ENCODE results near the gene BLOC1S5.

The BLOC1S5 gene

GRCh38 chr6:8026800-8027199 is 37.4 kb downstream of the BLOC1S5 start:
- no peak overlapping the region for H3K4me3 ChIP-seq (ENCODE audit: low read length)
- no peaks in the 10 kb centered on the region for H3K9me3 ChIP-seq (ENCODE audit: control insufficient read depth, low read length)
- no peak overlapping the region for H3K9ac ChIP-seq (ENCODE audit: low read length)
- H3K27me3 ChIP-seq (ENCODE audit: control insufficient read depth, insufficient read depth, low read length), result no peaks in the 10 kb centered on the region
- H3K4me1 ChIP-seq (ENCODE audit: control insufficient read depth, insufficient read depth, low read length), result no peaks in the 10 kb centered on the region
- H3K36me3 ChIP-seq (ENCODE audit: control insufficient read depth, insufficient read depth, low read length), result no peaks in the 10 kb centered on the region

GRCh38 chr6:8025191-8025590 is 39.0 kb downstream of the BLOC1S5 start:
- Histone ChIP-seq H3K4me3 (ENCODE audit: low read length) (no peak overlapping the region), H3K36me3 (ENCODE audit: control insufficient read depth, insufficient read depth, low read length) (no peaks in the 10 kb centered on the region), H3K4me1 (ENCODE audit: control insufficient read depth, insufficient read depth, low read length) (no peaks in the 10 kb centered on the region), H3K9me3 (ENCODE audit: control insufficient read depth, low read length) (no peaks in the 10 kb centered on the region), H3K27me3 (ENCODE audit: control insufficient read depth, insufficient read depth, low read length) (no peaks in the 10 kb centered on the region), H3K9ac (ENCODE audit: low read length) (no peak overlapping the region)

GRCh38 chr6:8023638-8024037 is 40.6 kb downstream of the BLOC1S5 start:
- H3K36me3 ChIP-seq (ENCODE audit: control insufficient read depth, insufficient read depth, low read length), result no peaks in the 10 kb centered on the region
- H3K9me3 ChIP-seq (ENCODE audit: control insufficient read depth, low read length), result no peaks in the 10 kb centered on the region
- H3K27me3 ChIP-seq (ENCODE audit: control insufficient read depth, insufficient read depth, low read length), result no peaks in the 10 kb centered on the region
- H3K9ac ChIP-seq (ENCODE audit: low read length), result no peak overlapping the region
- H3K4me3 ChIP-seq (ENCODE audit: low read length), result no peak overlapping the region
- no peaks in the 10 kb centered on the region for H3K4me1 ChIP-seq (ENCODE audit: control insufficient read depth, insufficient read depth, low read length)

GRCh38 chr6:8020083-8020482 is 44.1 kb downstream of the BLOC1S5 start:
- Histone ChIP-seq H3K9me3 (ENCODE audit: control insufficient read depth, low read length) (no peaks in the 10 kb centered on the region), H3K4me1 (ENCODE audit: control insufficient read depth, insufficient read depth, low read length) (no peaks in the 10 kb centered on the region), H3K36me3 (ENCODE audit: control insufficient read depth, insufficient read depth, low read length) (no peaks in the 10 kb centered on the region), H3K9ac (ENCODE audit: low read length) (no peak overlapping the region), H3K4me3 (ENCODE audit: low read length) (no peak overlapping the region), H3K27me3 (ENCODE audit: control insufficient read depth, insufficient read depth, low read length) (no peaks in the 10 kb centered on the region)

GRCh38 chr6:8017705-8018104 is 46.5 kb downstream of the BLOC1S5 start:
- H3K36me3 ChIP-seq (ENCODE audit: control insufficient read depth, insufficient read depth, low read length), result no peaks in the 10 kb centered on the region
- H3K27me3 ChIP-seq (ENCODE audit: control insufficient read depth, insufficient read depth, low read length), result no peaks in the 10 kb centered on the region
- no peak overlapping the region for H3K9ac ChIP-seq (ENCODE audit: low read length)
- H3K4me3 ChIP-seq (ENCODE audit: low read length), result no peak overlapping the region
- no peaks in the 10 kb centered on the region for H3K9me3 ChIP-seq (ENCODE audit: control insufficient read depth, low read length)
- H3K4me1 ChIP-seq (ENCODE audit: control insufficient read depth, insufficient read depth, low read length), result no peaks in the 10 kb centered on the region

- no peaks in the 10 kb centered on the region for H3K4me1 ChIP-seq (ENCODE audit: control insufficient read depth, insufficient read depth, low read length)
- H3K36me3 ChIP-seq (ENCODE audit: control insufficient read depth, insufficient read depth, low read length), result no peaks in the 10 kb centered on the region
- no peak overlapping the region for H3K9ac ChIP-seq (ENCODE audit: low read length)
- H3K27me3 ChIP-seq (ENCODE audit: control insufficient read depth, insufficient read depth, low read length), result no peaks in the 10 kb centered on the region
- no peaks in the 10 kb centered on the region for H3K9me3 ChIP-seq (ENCODE audit: control insufficient read depth, low read length)
- no peak overlapping the region for H3K4me3 ChIP-seq (ENCODE audit: low read length)
Observed at GRCh38 chr6:8017276-8017701, 46.9 kb downstream of the BLOC1S5 start.

- no peaks in the 10 kb centered on the region for H3K4me1 ChIP-seq (ENCODE audit: control insufficient read depth, insufficient read depth, low read length)
Observed at GRCh38 chr6:8014947-8015346, 49.2 kb downstream of the BLOC1S5 start.

GRCh38 chr6:8013763-8014162 is 50.4 kb downstream of the BLOC1S5 start:
- Histone ChIP-seq H3K4me3 (ENCODE audit: low read length) (no peak overlapping the region), H3K9me3 (ENCODE audit: control insufficient read depth, low read length) (no peaks in the 10 kb centered on the region), H3K9ac (ENCODE audit: low read length) (no peak overlapping the region), H3K4me1 (ENCODE audit: control insufficient read depth, insufficient read depth, low read length) (no peaks in the 10 kb centered on the region), H3K27me3 (ENCODE audit: control insufficient read depth, insufficient read depth, low read length) (no peaks in the 10 kb centered on the region), H3K36me3 (ENCODE audit: control insufficient read depth, insufficient read depth, low read length) (no peaks in the 10 kb centered on the region)

More at GRCh38 chr6:8014947-8015346, 49.2 kb downstream of the BLOC1S5 start:
- H3K9ac ChIP-seq (ENCODE audit: low read length), result no peak overlapping the region
- no peaks in the 10 kb centered on the region for H3K9me3 ChIP-seq (ENCODE audit: control insufficient read depth, low read length)
- H3K4me3 ChIP-seq (ENCODE audit: low read length), result no peak overlapping the region
- no peaks in the 10 kb centered on the region for H3K27me3 ChIP-seq (ENCODE audit: control insufficient read depth, insufficient read depth, low read length)
- no peaks in the 10 kb centered on the region for H3K36me3 ChIP-seq (ENCODE audit: control insufficient read depth, insufficient read depth, low read length)

GRCh38 chr6:8006208-8006607 is 58.0 kb downstream of the BLOC1S5 start:
- Histone ChIP-seq H3K9ac (ENCODE audit: low read length) (no peak overlapping the region), H3K9me3 (ENCODE audit: control insufficient read depth, low read length) (no peaks in the 10 kb centered on the region), H3K4me3 (ENCODE audit: low read length) (no peak overlapping the region), H3K36me3 (ENCODE audit: control insufficient read depth, insufficient read depth, low read length) (no peaks in the 10 kb centered on the region), H3K27me3 (ENCODE audit: control insufficient read depth, insufficient read depth, low read length) (no peaks in the 10 kb centered on the region), H3K4me1 (ENCODE audit: control insufficient read depth, insufficient read depth, low read length) (no peaks in the 10 kb centered on the region)

GRCh38 chr6:8005136-8005535 is 59.1 kb downstream of the BLOC1S5 start:
- no peaks in the 10 kb centered on the region for H3K36me3 ChIP-seq (ENCODE audit: control insufficient read depth, insufficient read depth, low read length)
- no peaks in the 10 kb centered on the region for H3K4me1 ChIP-seq (ENCODE audit: control insufficient read depth, insufficient read depth, low read length)

GRCh38 chr6:8000636-8001035 is 63.6 kb downstream of the BLOC1S5 start:
- Histone ChIP-seq H3K27me3 (ENCODE audit: control insufficient read depth, insufficient read depth, low read length) (no peaks in the 10 kb centered on the region), H3K4me1 (ENCODE audit: control insufficient read depth, insufficient read depth, low read length) (no peaks in the 10 kb centered on the region), H3K4me3 (ENCODE audit: low read length) (no peak overlapping the region), H3K9ac (ENCODE audit: low read length) (no peak overlapping the region), H3K9me3 (ENCODE audit: control insufficient read depth, low read length) (no peaks in the 10 kb centered on the region), H3K36me3 (ENCODE audit: control insufficient read depth, insufficient read depth, low read length) (no peaks in the 10 kb centered on the region)

More at GRCh38 chr6:8005136-8005535, 59.1 kb downstream of the BLOC1S5 start:
- Histone ChIP-seq H3K9ac (ENCODE audit: low read length) (no peak overlapping the region), H3K27me3 (ENCODE audit: control insufficient read depth, insufficient read depth, low read length) (no peaks in the 10 kb centered on the region), H3K4me3 (ENCODE audit: low read length) (no peak overlapping the region), H3K9me3 (ENCODE audit: control insufficient read depth, low read length) (no peaks in the 10 kb centered on the region)

- Histone ChIP-seq H3K9ac (ENCODE audit: low read length) (no peak overlapping the region), H3K36me3 (ENCODE audit: control insufficient read depth, insufficient read depth, low read length) (no peaks in the 10 kb centered on the region)
Observed at GRCh38 chr6:8000188-8000596, 64.0 kb downstream of the BLOC1S5 start.

GRCh38 chr6:7999201-7999600 is 65.0 kb downstream of the BLOC1S5 start:
- no peak overlapping the region for H3K9ac ChIP-seq (ENCODE audit: low read length)
- H3K4me3 ChIP-seq (ENCODE audit: low read length), result no peak overlapping the region
- no peaks in the 10 kb centered on the region for H3K4me1 ChIP-seq (ENCODE audit: control insufficient read depth, insufficient read depth, low read length)
- H3K36me3 ChIP-seq (ENCODE audit: control insufficient read depth, insufficient read depth, low read length), result no peaks in the 10 kb centered on the region
- no peaks in the 10 kb centered on the region for H3K9me3 ChIP-seq (ENCODE audit: control insufficient read depth, low read length)
- H3K27me3 ChIP-seq (ENCODE audit: control insufficient read depth, insufficient read depth, low read length), result no peaks in the 10 kb centered on the region

More at GRCh38 chr6:8000188-8000596, 64.0 kb downstream of the BLOC1S5 start:
- Histone ChIP-seq H3K9me3 (ENCODE audit: control insufficient read depth, low read length) (no peaks in the 10 kb centered on the region), H3K27me3 (ENCODE audit: control insufficient read depth, insufficient read depth, low read length) (no peaks in the 10 kb centered on the region), H3K4me3 (ENCODE audit: low read length) (no peak overlapping the region), H3K4me1 (ENCODE audit: control insufficient read depth, insufficient read depth, low read length) (no peaks in the 10 kb centered on the region)
